PFSK-1 (cell line): ENCODE measurements around the gene ODAPH.

ENCODE experiments used
- FOXP2 ChIP-seq: optimal IDR thresholded peaks from 2 replicates; pipeline ENCODE3; 2011; ENCODE audit warnings: borderline replicate concordance, control low read depth, inconsistent platforms; ENCODE audit not compliant: insufficient read depth; ENCODE audit errors: extremely low read length, extremely low read depth
- POLR2AphosphoS5 ChIP-seq: IDR thresholded peaks from 2 replicates; pipeline ENCODE4 v1.6.1; 2012; ENCODE audit warnings: low read depth, mild to moderate bottlenecking, control low read depth, low read length, moderate library complexity
- SIN3A ChIP-seq: IDR thresholded peaks from 2 replicates; pipeline ENCODE4 v1.6.1; 2012; ENCODE audit warnings: mild to moderate bottlenecking, low read length, moderate library complexity, borderline replicate concordance; ENCODE audit not compliant: insufficient read depth
- TAF1 ChIP-seq: IDR thresholded peaks from 2 replicates; pipeline ENCODE4 v1.6.1; 2012; ENCODE audit warnings: low read length, control low read depth, borderline replicate concordance; ENCODE audit not compliant: insufficient read depth
- TF ChIP-seq, protein P1 (sequence below), 2 experiments: IDR thresholded peaks; 2 replicates each; pipeline versions ENCODE4 v1.6.1 to v1.8.0; 2011 to 2012; ENCODE audit warnings: low read depth in 2 of 2, low read length in 2 of 2, control low read depth in 1 of 2, inconsistent platforms in 1 of 2, mild to moderate bottlenecking in 1 of 2, moderate library complexity in 1 of 2; ENCODE audit not compliant: insufficient read depth in 1 of 2

ODAPH gene

DNA sequence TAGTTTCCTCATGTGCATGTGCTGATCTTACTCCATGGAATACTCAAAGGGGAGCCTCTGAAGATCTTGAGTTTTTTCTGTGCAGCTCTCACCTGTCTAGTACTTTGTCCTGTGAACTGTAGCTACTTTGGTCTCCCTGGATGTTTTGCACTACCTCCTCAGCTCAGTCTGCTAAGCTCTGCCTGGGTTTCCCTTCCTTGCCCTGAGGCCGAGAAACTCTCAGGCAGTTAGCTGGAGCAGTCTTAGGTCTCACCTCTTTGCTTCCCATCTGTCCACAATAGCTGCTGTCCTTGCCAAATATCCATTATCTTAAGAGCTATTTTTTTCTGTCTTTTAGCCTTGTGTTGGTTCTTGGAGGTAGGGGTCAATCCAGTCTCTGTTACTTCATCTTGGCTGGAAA lies 30.0 kb upstream of the ODAPH start:
- TF ChIP-seq POLR2AphosphoS5 (no peak), FOXP2 (no peak), TAF1 (no peak), SIN3A (no peak)
- TF ChIP-seq, protein P1, sequence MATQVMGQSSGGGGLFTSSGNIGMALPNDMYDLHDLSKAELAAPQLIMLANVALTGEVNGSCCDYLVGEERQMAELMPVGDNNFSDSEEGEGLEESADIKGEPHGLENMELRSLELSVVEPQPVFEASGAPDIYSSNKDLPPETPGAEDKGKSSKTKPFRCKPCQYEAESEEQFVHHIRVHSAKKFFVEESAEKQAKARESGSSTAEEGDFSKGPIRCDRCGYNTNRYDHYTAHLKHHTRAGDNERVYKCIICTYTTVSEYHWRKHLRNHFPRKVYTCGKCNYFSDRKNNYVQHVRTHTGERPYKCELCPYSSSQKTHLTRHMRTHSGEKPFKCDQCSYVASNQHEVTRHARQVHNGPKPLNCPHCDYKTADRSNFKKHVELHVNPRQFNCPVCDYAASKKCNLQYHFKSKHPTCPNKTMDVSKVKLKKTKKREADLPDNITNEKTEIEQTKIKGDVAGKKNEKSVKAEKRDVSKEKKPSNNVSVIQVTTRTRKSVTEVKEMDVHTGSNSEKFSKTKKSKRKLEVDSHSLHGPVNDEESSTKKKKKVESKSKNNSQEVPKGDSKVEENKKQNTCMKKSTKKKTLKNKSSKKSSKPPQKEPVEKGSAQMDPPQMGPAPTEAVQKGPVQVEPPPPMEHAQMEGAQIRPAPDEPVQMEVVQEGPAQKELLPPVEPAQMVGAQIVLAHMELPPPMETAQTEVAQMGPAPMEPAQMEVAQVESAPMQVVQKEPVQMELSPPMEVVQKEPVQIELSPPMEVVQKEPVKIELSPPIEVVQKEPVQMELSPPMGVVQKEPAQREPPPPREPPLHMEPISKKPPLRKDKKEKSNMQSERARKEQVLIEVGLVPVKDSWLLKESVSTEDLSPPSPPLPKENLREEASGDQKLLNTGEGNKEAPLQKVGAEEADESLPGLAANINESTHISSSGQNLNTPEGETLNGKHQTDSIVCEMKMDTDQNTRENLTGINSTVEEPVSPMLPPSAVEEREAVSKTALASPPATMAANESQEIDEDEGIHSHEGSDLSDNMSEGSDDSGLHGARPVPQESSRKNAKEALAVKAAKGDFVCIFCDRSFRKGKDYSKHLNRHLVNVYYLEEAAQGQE (IDR thresholded peaks at IDR 0.05; ENCODE audit: insufficient read depth in 1 of 2, low read depth in 2 of 2, low read length in 2 of 2) = no peak

DNA sequence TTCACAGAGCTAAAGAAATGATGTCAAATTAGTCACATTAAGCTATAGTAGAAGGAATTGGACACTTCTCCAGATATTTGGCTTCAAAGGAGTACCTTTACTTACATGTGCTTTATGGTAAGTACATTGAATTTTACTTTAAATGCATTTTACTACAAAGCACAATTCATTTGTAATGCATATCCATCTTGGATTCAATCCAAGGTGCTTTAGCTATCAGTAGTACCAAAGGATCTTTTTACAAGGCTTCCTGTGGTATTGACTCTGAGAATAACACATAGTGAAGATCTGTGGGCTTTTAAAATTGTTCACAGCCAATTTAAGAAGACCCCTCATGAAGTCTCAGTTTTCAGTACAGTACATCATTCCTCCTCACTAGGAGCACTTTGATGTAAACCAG lies 28.4 kb upstream of the ODAPH start:
- TF ChIP-seq, protein P1 (IDR thresholded peaks at IDR 0.05; ENCODE audit: insufficient read depth in 1 of 2, low read depth in 2 of 2, low read length in 2 of 2) = no peak
- no peak for TF ChIP-seq POLR2AphosphoS5
- TF ChIP-seq TAF1 = no peak
- TF ChIP-seq FOXP2 = no peak
- no peak for TF ChIP-seq SIN3A

DNA sequence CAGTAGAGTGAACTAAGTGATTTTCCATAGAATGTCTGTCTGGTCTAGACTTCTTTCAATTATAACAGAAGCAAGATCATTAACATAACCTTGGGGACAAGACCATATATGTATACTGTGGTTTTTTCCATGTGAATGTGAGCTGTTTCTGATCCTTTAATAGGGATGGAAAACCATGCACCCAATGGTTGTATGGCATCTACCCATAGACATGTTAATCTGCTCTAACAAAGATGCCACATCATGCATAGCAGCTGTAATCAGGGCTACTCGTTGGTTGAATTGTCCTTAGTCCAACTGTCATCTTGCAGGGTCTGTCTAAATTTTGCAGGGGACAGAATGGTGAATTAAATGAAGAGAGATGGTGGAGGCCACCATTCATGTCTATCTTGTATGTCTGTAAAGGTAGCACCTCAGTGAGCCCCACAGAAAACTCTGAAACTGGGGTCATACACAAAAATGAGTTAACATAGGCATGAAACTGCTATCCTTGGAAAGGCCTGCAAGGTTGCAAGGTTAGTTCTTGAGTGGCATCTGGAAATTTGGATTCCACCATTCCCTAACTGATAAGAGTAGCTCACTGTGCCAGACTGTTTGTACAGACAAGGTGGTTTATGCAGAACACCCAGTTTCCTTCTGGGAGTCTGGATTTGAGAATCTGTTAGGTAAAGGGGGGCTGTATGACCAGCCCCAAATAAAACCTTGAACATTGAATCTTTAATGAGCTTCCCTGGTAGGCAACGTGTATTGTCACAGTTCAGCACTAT lies 25.1 kb upstream of the ODAPH start:
- TF ChIP-seq, protein P1 (IDR thresholded peaks at IDR 0.05; ENCODE audit: insufficient read depth in 1 of 2, low read depth in 2 of 2, low read length in 2 of 2) = no peak
- no peak for TF ChIP-seq SIN3A
- no peak for TF ChIP-seq FOXP2
- TF ChIP-seq POLR2AphosphoS5 = no peak
- TF ChIP-seq TAF1 = no peak

DNA sequence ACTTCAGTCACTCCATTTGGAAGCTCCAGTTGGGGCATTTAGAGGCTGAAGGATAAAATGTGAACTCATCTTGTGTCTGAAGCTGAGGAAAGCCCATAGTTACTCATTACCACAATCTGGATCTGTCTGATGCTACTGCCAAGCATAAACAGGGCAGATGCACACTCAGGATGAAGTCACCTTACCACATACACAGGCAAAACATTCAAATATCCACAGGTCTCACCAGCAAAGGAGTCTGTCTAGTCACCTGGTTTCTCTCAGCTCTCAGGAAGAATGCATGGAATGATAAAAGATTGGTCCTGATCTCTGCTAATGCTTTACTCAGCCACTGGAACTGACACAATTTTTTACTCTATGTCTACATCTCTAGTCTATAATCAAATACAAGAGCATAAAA lies 13.0 kb upstream of the ODAPH start:
- TF ChIP-seq FOXP2 = no peak
- TF ChIP-seq TAF1 = no peak
- TF ChIP-seq, protein P1 (IDR thresholded peaks at IDR 0.05; ENCODE audit: insufficient read depth in 1 of 2, low read depth in 2 of 2, low read length in 2 of 2) = no peak
- no peak for TF ChIP-seq POLR2AphosphoS5
- TF ChIP-seq SIN3A = no peak
